PC-9 (cell line): ENCODE data around the gene GDF7. TPM values are rescaled to one million over a fixed set of nuclear protein-coding genes. Genes with fewer than 3 reads are reported as not detected.

Source experiments
- BruUV-seq: library from RNA; stranded (reverse); fragments of 400-500 nt; replicated peaks from 2 replicates; lab custom pipeline; 2021; lab: Mats Ljungman, UMichigan
- CTCF ChIA-PET: fragments of 300-600 bp; sonication (Branson Sonifier 250); formaldehyde crosslinking; loops from one replicate; lab custom pipeline; 2022; ENCODE audit warnings: antibody characterized with exemption; lab: Charles Lee
- POLR2A ChIA-PET: fragments of 300-600 bp; sonication (Branson Sonifier 250); formaldehyde crosslinking; loops from one replicate; lab custom pipeline; 2022; ENCODE audit warnings: antibody characterized with exemption; ENCODE audit not compliant: unreplicated experiment; lab: Charles Lee
- DNase-seq, 2 experiments: peaks; one replicate each; pipeline versions ENCODE4 v3.0.0 to v3.0.0-alpha.2; 2015 to 2022; ENCODE audit warnings: mixed read lengths in 1 of 2
- H2AFZ ChIP-seq: fragments of 200-600 bp; sonication (generic); 2 replicates; pipeline ENCODE4 v1.8.1; 2017; ENCODE audit warnings: antibody characterized with exemption
- H3F3A ChIP-seq: fragments of 200-600 bp; sonication (generic); 2 replicates; pipeline ENCODE4 v1.8.1; 2017; ENCODE audit warnings: antibody characterized with exemption, mild to moderate bottlenecking, low read depth; ENCODE audit not compliant: insufficient read depth
- H3K27ac ChIP-seq: fragments of 200-600 bp; sonication (generic); 2 replicates; pipeline ENCODE4 v1.6.1; 2016; ENCODE audit warnings: mixed run types
- H3K27me3 ChIP-seq: fragments of 200-600 bp; sonication (generic); 2 replicates; pipeline ENCODE4 v1.6.1; 2016; ENCODE audit warnings: low read depth, mixed run types; ENCODE audit not compliant: insufficient read depth
- H3K36me3 ChIP-seq: fragments of 200-600 bp; sonication (generic); 2 replicates; pipeline ENCODE4 v1.6.1; 2016; ENCODE audit warnings: low read depth, mixed run types
- H3K4me1 ChIP-seq: fragments of 200-600 bp; sonication (generic); replicated peaks from 2 replicates; pipeline ENCODE4 v1.6.1; 2016; ENCODE audit warnings: mixed run types; ENCODE audit not compliant: insufficient read depth
- H3K4me2 ChIP-seq: fragments of 200-600 bp; sonication (generic); 2 replicates; pipeline ENCODE4 v1.6.1; 2017; ENCODE audit warnings: mixed run types
- H3K4me3 ChIP-seq: fragments of 200-600 bp; sonication (generic); 2 replicates; pipeline ENCODE4 v1.6.1; 2016; ENCODE audit warnings: mixed run types
- H3K79me2 ChIP-seq: fragments of 200-600 bp; sonication (generic); 2 replicates; pipeline ENCODE4 v1.6.1; 2017; ENCODE audit warnings: low read depth, mixed run types
- H3K9me2 ChIP-seq: fragments of 200-600 bp; sonication (generic); 2 replicates; pipeline ENCODE4 v1.8.1; 2017; ENCODE audit warnings: mild to moderate bottlenecking; ENCODE audit not compliant: insufficient read depth
- H3K9me3 ChIP-seq: fragments of 200-600 bp; sonication (generic); 2 replicates; pipeline ENCODE4 v1.8.1; 2016; ENCODE audit warnings: low read depth; ENCODE audit not compliant: insufficient read depth
- H4K20me1 ChIP-seq: fragments of 200-600 bp; sonication (generic); 2 replicates; pipeline ENCODE4 v1.8.1; 2017; ENCODE audit not compliant: insufficient read depth
- CTCF ChIP-seq: fragments of 200-600 bp; sonication (generic); conservative IDR thresholded peaks from 2 replicates; pipeline ENCODE4 v1.6.1; 2017; ENCODE audit warnings: mixed run types, antibody characterized with exemption, mild to moderate bottlenecking, moderate library complexity
- EZH2 ChIP-seq: fragments of 200-600 bp; sonication (generic); IDR thresholded peaks from 2 replicates; pipeline ENCODE4 v1.8.0; 2017; ENCODE audit warnings: antibody characterized with exemption, low read depth
- intact Hi-C: fragments of 100-400 bp; cut with micrococcal nuclease; formaldehyde crosslinking; loops from one replicate; pipeline ENCODE4 v1.10.0; 2022; ENCODE audit not compliant: unreplicated experiment
- total RNA-seq: library from RNA; stranded (reverse); gene quantifications from 2 replicates; pipeline ENCODE4 v1.2.3, GENCODE V29; 2021

The GDF7 gene
- total RNA-seq, 1 experiment from 2014 or later, result 0.04 TPM

GRCh38 chr2:20678780-20679179 is 11.8 kb downstream of the GDF7 start:
- intact Hi-C loops, result no loop called here
- TF ChIP-seq CTCF, result no peak
- no peak for TF ChIP-seq EZH2

GRCh38 chr2:20680744-20681375 is 13.9 kb downstream of the GDF7 start:
- Histone ChIP-seq H3K4me2 (no peak overlapping the region), H3K27me3 (no peaks in the 10 kb centered on the region), H3K79me2 (no peaks in the 10 kb centered on the region), H3F3A (no peaks in the 10 kb centered on the region), H3K9me2 (no peaks in the 10 kb centered on the region), H4K20me1 (no peaks in the 10 kb centered on the region), H3K36me3 (no peaks in the 10 kb centered on the region), H3K4me3 (no peak overlapping the region), H3K4me1 (no peaks in the 10 kb centered on the region), H3K9me3 (no peaks in the 10 kb centered on the region), H3K27ac (no peak overlapping the region), H2AFZ (no peak overlapping the region)
- ChIA-PET CTCF (no interaction called here), POLR2A (no interaction called here)
- no peak for DNase-seq
- no peak for TF ChIP-seq CTCF
- TF ChIP-seq EZH2, result no peak
- BruUV-seq, result no TSS peak
- intact Hi-C loops, result no loop called here

More at GRCh38 chr2:20678780-20679179, 11.8 kb downstream of the GDF7 start:
- H3K79me2 ChIP-seq, result no peaks in the 10 kb centered on the region
- 0 out of 2 replicates have a peak, but pooled peaks cover 5% of the 10 kb centered on the region for H3K4me1 ChIP-seq
- CTCF ChIA-PET, result interaction anchor here (0.6 kb wide), 1 partner anchor 81 kb away, joined by 6 read pairs; no protein-coding TSS in a partner anchor
- no peak overlapping the region for H3K27ac ChIP-seq
- no TSS peak for BruUV-seq
- DNase-seq, result no peak
- H3F3A ChIP-seq, result no peaks in the 10 kb centered on the region
- no peaks in the 10 kb centered on the region for H3K9me3 ChIP-seq
- no peaks in the 10 kb centered on the region for H3K9me2 ChIP-seq
- no peaks in the 10 kb centered on the region for H4K20me1 ChIP-seq
- H2AFZ ChIP-seq, result no peak overlapping the region
- no peaks in the 10 kb centered on the region for H3K36me3 ChIP-seq
- no peak overlapping the region for H3K4me2 ChIP-seq
- no peak overlapping the region for H3K4me3 ChIP-seq
- no peaks in the 10 kb centered on the region for H3K27me3 ChIP-seq
- POLR2A ChIA-PET, result no interaction called here

- BruUV-seq, result no TSS peak
- Histone ChIP-seq H3K27me3 (no peaks in the 10 kb centered on the region), H3K9me3 (no peaks in the 10 kb centered on the region), H3K4me1 (no peaks in the 10 kb centered on the region), H3K79me2 (no peaks in the 10 kb centered on the region), H3K4me3 (no peak overlapping the region), H3K36me3 (no peaks in the 10 kb centered on the region), H2AFZ (no peak overlapping the region), H3K4me2 (no peak overlapping the region), H4K20me1 (no peaks in the 10 kb centered on the region), H3F3A (no peaks in the 10 kb centered on the region), H3K27ac (no peak overlapping the region), H3K9me2 (no peaks in the 10 kb centered on the region)
- ChIA-PET CTCF (no interaction called here), POLR2A (no interaction called here)
- intact Hi-C loops, result no loop called here
- no peak for DNase-seq
- TF ChIP-seq EZH2 (no peak), CTCF (peak; percentile 59)
Observed at GRCh38 chr2:20682167-20682920, 15.4 kb downstream of the GDF7 start.
